LNCaP clone FGC (cell line): ENCODE results near the gene PLK2.

Experiments used
- DNase-seq: peaks from one replicate; pipeline ENCODE4 v3.0.0-alpha.2; 2011; ENCODE audit warnings: low read depth
- H3K4me3 ChIP-seq: 2 replicates; pipeline ENCODE4 v1.5.1; 2011; ENCODE audit warnings: mild to moderate bottlenecking, low read depth, low read length, control low read depth
- TF ChIP-seq, protein P1 (sequence below): IDR thresholded peaks from 2 replicates; pipeline ENCODE4 v1.5.1; 2012; ENCODE audit warnings: mild to moderate bottlenecking; ENCODE audit not compliant: control insufficient read depth, insufficient read depth; ENCODE audit errors: extremely low read depth

The PLK2 gene

DNA sequence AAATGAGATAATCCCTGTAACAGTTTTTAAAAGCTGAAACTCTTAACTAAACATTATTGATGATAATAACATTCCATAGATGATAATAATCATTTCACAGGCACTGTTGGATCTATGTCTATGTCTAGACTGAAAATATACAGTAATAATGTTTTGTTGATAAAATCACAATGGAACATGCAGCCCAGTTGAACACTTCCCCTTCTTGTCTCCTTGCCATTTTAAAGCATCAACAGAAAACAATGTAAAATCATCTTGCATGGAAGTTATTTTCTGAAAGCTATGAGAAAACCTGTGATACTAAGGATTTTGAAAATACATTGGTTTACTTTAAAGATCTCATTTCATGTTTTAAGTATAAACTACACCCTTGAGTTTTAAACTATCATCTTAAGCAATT, 33.3 kb upstream of the PLK2 start:
- TF ChIP-seq, protein P1, sequence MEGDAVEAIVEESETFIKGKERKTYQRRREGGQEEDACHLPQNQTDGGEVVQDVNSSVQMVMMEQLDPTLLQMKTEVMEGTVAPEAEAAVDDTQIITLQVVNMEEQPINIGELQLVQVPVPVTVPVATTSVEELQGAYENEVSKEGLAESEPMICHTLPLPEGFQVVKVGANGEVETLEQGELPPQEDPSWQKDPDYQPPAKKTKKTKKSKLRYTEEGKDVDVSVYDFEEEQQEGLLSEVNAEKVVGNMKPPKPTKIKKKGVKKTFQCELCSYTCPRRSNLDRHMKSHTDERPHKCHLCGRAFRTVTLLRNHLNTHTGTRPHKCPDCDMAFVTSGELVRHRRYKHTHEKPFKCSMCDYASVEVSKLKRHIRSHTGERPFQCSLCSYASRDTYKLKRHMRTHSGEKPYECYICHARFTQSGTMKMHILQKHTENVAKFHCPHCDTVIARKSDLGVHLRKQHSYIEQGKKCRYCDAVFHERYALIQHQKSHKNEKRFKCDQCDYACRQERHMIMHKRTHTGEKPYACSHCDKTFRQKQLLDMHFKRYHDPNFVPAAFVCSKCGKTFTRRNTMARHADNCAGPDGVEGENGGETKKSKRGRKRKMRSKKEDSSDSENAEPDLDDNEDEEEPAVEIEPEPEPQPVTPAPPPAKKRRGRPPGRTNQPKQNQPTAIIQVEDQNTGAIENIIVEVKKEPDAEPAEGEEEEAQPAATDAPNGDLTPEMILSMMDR = no peak
- no peak overlapping the region for H3K4me3 ChIP-seq
- DNase-seq = no peak

DNA sequence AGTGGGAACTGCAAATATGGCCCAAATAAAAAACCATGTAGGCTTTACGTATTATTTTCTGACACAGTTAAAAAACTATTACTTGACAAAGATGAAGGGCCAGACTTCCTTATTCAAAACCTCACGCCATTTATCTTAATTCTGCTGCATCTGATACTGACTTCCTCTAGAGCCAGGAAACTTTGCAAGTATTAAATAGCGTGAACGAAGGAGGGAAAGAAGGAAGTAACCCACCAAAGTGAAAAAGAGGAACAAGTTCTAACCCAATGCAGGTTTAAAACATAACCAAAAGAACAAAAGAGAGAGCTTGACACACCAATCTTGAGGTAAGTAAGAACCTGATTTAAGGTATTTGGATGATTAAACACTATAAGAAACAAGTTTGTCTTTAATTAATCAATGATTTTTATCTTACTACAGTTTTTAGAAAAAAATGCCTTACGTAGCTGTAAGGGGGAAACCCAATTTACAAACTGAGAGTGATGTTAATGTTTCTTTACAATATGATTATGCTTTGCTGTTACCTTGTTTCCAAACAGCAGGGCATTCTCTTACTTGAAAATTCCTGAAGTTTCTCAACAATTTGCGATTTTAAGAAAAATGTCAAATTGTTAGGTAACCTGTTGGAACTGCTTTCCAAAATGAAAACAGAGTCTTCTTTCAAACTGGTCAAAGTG, 31.5 kb upstream of the PLK2 start, which contains the start of gene GAPT:
GAPT (plus strand) TSS at position 220 of the 677 bp plus-strand sequence. CDS start 3,102 bp downstream, outside the sequence.
- no peak within 1 kb of the TSS for H3K4me3 ChIP-seq
- TF ChIP-seq, protein P1 = no peak
- no peak for DNase-seq

DNA sequence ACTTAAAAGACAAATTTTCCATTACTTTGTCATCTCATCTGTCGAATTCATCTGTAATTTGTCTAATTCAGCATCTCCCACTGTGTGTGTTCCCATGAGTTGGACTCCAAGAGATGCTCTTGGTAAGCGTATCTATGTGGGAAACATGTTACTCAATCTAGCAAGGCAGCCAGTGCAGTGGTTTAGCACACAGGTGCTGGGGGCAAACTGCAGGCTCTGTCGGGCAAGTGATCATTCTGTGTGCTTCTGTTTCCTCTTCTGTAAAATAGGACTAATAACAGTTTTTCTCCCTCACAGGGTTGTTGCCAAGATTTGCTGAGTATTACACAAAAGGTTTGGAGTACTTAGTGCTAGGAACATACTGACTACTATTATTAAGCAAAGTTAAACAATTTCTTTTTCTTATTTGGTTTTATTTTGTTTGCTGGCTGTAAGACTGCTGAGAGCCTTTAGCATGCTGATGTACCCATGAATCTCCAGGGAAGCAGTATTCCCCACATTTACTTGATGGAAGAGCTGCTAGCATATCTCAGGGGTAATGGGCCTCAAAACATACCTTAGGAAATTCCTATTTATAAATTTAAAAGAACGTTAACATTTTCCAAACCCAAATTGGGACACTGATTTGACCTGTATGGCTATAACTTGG, 30.6 kb upstream of the PLK2 start:
- TF ChIP-seq, protein P1 = no peak
- no peak overlapping the region for H3K4me3 ChIP-seq
- no peak for DNase-seq

DNA sequence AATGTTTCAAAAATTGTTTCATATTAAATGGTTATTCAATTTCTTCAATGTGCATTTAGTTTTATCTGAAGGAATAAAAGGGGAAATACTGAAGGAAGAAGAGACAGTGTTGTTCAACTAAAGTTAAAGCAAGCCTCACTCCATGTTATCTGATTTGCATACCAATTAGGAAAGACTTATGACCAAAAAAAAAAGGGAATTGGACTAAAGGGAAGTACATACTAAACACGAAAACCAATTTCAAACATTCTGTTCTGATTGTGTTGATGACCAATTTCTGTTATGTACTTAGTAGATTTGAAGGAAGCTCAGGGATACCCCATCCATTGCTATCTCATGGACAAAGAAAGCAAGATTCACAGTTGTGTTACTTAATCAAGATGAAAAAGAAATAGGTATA, 26.4 kb upstream of the PLK2 start:
- no peak for DNase-seq
- H3K4me3 ChIP-seq = no peak overlapping the region
- TF ChIP-seq, protein P1 = no peak

DNA sequence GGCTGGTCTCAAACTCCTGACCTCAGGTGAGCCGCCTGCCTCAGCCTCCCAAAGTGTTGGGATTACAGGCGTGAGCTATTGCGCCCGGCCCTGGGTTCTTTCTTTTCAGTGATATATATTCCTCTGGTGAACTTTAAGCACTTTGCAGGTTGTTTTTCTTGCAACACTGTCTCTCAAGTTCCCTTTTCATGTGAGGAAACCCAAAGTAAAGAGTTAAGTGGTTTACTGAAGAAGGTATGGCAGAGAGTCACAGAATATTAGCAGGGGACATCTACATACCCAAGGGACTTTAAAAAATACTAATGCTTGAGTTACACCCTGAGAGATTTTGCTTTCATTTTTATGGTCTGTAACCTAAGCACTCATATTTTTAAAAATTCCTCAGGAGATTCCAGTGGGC, 24.6 kb upstream of the PLK2 start:
- TF ChIP-seq, protein P1 = no peak
- H3K4me3 ChIP-seq = no peak overlapping the region
- DNase-seq = no peak

DNA sequence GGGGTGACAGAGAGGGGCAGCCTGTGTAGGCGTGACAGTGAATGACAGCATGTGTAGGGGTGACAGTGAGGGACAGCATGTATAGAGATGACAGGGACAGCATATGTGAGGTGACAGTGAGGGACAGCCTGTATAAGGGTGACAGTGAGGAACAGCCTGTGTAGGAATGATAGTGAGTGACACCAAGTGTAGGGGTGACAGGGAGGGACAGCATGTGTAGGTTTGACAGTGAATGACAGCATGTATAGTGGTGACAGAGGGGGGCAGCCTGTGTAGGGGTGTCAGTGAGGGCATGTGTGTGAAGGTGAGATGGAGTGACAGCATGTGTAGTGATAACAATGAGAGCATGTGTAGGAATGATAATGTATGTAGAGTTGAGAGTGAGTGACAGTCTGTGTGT, 22.6 kb upstream of the PLK2 start:
- H3K4me3 ChIP-seq = no peak overlapping the region
- DNase-seq = no peak
- TF ChIP-seq, protein P1 = no peak

DNA sequence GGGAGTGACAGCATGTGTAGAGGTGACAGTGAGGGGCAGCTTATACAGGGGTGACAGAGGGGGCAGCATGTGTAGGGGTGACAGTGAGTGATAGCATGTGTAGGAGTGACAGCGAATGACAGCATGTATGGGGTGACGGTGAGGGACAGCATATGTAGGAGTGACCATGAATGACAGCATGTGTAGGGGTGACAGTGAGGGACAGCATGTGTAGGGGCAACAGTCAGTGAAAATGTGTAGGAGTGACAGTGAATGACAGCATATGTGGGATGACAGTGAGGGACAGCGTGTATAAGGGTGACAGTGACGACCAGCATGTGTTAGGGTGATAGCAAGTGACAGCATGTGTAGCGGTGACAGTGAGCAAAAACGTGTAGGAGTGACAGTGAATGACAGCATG, 21.9 kb upstream of the PLK2 start:
- no peak for DNase-seq
- no peak overlapping the region for H3K4me3 ChIP-seq
- TF ChIP-seq, protein P1 = no peak
